PC-9 (cell line): Measurements from ENCODE around the gene UBA52.

Experiments
- EZH2 ChIP-seq: fragments of 200-600 bp; sonication (generic); IDR thresholded peaks from 2 replicates; pipeline ENCODE4 v1.8.0; 2017; ENCODE audit warnings: antibody characterized with exemption, low read depth
- TF ChIP-seq, protein P1 (sequence below): fragments of 200-600 bp; sonication (generic); conservative IDR thresholded peaks from 2 replicates; pipeline ENCODE4 v1.6.1; 2017; ENCODE audit warnings: mixed run types, antibody characterized with exemption, mild to moderate bottlenecking, moderate library complexity

DNA sequence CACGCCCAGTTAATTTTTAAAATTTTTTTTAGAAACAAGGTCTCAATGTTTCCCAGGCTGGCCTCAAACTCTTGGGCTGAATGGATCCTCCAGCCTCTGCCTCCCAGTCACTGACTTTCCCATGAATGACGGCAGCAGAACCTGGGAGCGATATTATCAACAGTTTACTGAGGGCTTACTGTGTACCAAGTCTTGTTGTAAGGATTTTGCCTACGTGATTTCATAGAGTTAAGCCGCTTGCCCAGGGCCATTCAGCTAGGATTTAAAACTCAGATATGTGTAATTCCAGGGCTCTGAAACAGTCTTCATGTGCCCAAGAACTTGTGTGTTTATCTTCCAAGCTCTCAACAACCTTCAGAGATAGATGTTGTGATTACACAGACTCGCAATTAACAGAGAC is 20.0 kb upstream of the UBA52 start:
- no peak for TF ChIP-seq EZH2
- TF ChIP-seq, protein P1, sequence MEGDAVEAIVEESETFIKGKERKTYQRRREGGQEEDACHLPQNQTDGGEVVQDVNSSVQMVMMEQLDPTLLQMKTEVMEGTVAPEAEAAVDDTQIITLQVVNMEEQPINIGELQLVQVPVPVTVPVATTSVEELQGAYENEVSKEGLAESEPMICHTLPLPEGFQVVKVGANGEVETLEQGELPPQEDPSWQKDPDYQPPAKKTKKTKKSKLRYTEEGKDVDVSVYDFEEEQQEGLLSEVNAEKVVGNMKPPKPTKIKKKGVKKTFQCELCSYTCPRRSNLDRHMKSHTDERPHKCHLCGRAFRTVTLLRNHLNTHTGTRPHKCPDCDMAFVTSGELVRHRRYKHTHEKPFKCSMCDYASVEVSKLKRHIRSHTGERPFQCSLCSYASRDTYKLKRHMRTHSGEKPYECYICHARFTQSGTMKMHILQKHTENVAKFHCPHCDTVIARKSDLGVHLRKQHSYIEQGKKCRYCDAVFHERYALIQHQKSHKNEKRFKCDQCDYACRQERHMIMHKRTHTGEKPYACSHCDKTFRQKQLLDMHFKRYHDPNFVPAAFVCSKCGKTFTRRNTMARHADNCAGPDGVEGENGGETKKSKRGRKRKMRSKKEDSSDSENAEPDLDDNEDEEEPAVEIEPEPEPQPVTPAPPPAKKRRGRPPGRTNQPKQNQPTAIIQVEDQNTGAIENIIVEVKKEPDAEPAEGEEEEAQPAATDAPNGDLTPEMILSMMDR, result no peak
